GM12878 (cell line): ENCODE results near the gene SMG6. TPM values are rescaled to one million over a fixed set of nuclear protein-coding genes. Genes with fewer than 3 reads are reported as not detected.

Source experiments
- BHLHE40 ChIP-seq, 2 experiments: fragments of 450-650 bp in 1 of 2; IDR thresholded peaks; 2 replicates each; pipeline ENCODE4 v1.6.1; 2011 to 2017; ENCODE audit warnings: low read depth in 2 of 2, borderline replicate concordance in 1 of 2, improper control_type of control experiment in 1 of 2, low read length in 1 of 2, mild to moderate bottlenecking in 1 of 2
- E2F4 ChIP-seq: IDR thresholded peaks from 2 replicates; pipeline ENCODE4 v1.6.1; 2012; ENCODE audit warnings: low read depth, low read length, improper control_type of control experiment
- EP300 ChIP-seq, 2 experiments: fragments of 150-350 bp in 1 of 2; IDR thresholded peaks; 2 replicates each; pipeline ENCODE4 v1.6.1; 2011 to 2012; ENCODE audit warnings: low read depth in 2 of 2, low read length in 2 of 2, borderline replicate concordance in 1 of 2, improper control_type of control experiment in 1 of 2, inconsistent platforms in 1 of 2; ENCODE audit not compliant: control insufficient read depth in 1 of 2
- IRF3 ChIP-seq: fragments of 450-650 bp; IDR thresholded peaks from 2 replicates; pipeline ENCODE4 v1.6.1; 2014; ENCODE audit warnings: mild to moderate bottlenecking
- MLLT1 ChIP-seq: fragments of 450-650 bp; IDR thresholded peaks from 2 replicates; pipeline ENCODE4 v1.6.1; 2016; ENCODE audit warnings: mild to moderate bottlenecking
- NKRF ChIP-seq: fragments of 450-650 bp; conservative IDR thresholded peaks from 2 replicates; pipeline ENCODE4 v1.6.1; 2017; ENCODE audit warnings: mild to moderate bottlenecking, moderate library complexity
- REST ChIP-seq: IDR thresholded peaks from 2 replicates; pipeline ENCODE4 v1.6.1; 2012; ENCODE audit warnings: mild to moderate bottlenecking, low read depth, low read length
- SIN3A ChIP-seq: IDR thresholded peaks from 2 replicates; pipeline ENCODE4 v1.6.1; 2012; ENCODE audit warnings: low read depth, low read length, improper control_type of control experiment
- USF2 ChIP-seq: IDR thresholded peaks from 2 replicates; pipeline ENCODE4 v1.6.1; 2011; ENCODE audit warnings: low read depth, low read length, improper control_type of control experiment, borderline replicate concordance
- ZNF687 ChIP-seq: fragments of 450-650 bp; IDR thresholded peaks from 2 replicates; pipeline ENCODE4 v1.6.1; 2017; ENCODE audit warnings: mild to moderate bottlenecking, moderate library complexity
- polyA plus RNA-seq, 11 experiments: library from polyadenylated mRNA; depleted of rRNA in 4 of 11; unstranded in 6 of 11; stranded (reverse) in 5 of 11; fragments of >200 nt; fragmentation: Nextera tagmentation in 4 of 11; fragmentation: Illumina TruSeq in 1 of 11; extraction: Ambion mirVana in 4 of 11; extraction: Trizol in 1 of 11; gene quantifications; 1 replicate in 1 of 11; 2 replicates in 10 of 11; pipeline versions ENCODE4 v1.2.1 to v1.2.3, GENCODE V29; 2011 to 2016; ENCODE audit warnings: inconsistent platforms in 2 of 11, missing spikeins in 2 of 11, low read depth in 1 of 11
- total RNA-seq, 4 experiments: library from RNA; depleted of rRNA in 3 of 4; stranded (reverse); fragments of >200 nt in 3 of 4; fragmentation: Illumina TruSeq in 1 of 4; extraction: Trizol in 1 of 4; gene quantifications; 2 replicates each; pipeline versions ENCODE4 v1.2.1 to v1.2.3, GENCODE V29; 2013 to 2021

SMG6 gene
- total and polyA plus RNA-seq, 10 of the 15 experiments (the other 5 are each of a cell fraction or from before 2014, with no cell fraction given), result 0.58 to 28.7 (median 15.7) TPM

GRCh38 chr17:2303204-2304188, at the start of gene SMG6, which contains the start of gene SRR (continued):
- TF ChIP-seq NKRF (peak; percentile 37), REST (no peak), USF2 (no peak), IRF3 (no peak), EP300 (IDR thresholded peaks at IDR 0.05; ENCODE audit: borderline replicate concordance in 1 of 2, control insufficient read depth in 1 of 2, low read depth in 2 of 2, low read length in 2 of 2) (no peak), SIN3A (peak; percentile 1; the same call in 1 of the 2 replicates), E2F4 (no peak), MLLT1 (no peak), ZNF687 (peak; percentile 56; the same call in 1 of the 2 replicates), BHLHE40 (IDR thresholded peaks at IDR 0.05; ENCODE audit: borderline replicate concordance in 1 of 2, low read depth in 2 of 2, low read length in 1 of 2) (peak in 1 of 2 experiments; percentile 20; a peak in 2 of 4 replicates)
